ENCODE results near the gene RBM15B.

Gene RBM15B, protein sequence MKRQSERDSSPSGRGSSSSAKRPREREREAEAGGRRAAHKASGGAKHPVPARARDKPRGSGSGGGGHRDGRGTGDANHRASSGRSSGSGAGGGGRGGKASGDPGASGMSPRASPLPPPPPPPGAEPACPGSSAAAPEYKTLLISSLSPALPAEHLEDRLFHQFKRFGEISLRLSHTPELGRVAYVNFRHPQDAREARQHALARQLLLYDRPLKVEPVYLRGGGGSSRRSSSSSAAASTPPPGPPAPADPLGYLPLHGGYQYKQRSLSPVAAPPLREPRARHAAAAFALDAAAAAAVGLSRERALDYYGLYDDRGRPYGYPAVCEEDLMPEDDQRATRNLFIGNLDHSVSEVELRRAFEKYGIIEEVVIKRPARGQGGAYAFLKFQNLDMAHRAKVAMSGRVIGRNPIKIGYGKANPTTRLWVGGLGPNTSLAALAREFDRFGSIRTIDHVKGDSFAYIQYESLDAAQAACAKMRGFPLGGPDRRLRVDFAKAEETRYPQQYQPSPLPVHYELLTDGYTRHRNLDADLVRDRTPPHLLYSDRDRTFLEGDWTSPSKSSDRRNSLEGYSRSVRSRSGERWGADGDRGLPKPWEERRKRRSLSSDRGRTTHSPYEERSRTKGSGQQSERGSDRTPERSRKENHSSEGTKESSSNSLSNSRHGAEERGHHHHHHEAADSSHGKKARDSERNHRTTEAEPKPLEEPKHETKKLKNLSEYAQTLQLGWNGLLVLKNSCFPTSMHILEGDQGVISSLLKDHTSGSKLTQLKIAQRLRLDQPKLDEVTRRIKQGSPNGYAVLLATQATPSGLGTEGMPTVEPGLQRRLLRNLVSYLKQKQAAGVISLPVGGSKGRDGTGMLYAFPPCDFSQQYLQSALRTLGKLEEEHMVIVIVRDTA

GRCh38 chr3:51391075-51391565 is at the start of gene RBM15B:
RBM15B (plus strand) TSS chr3:51391285; CDS start chr3:51391400, 115 bp downstream.
- no peak within 1 kb of the TSS for H3K27ac ChIP-seq (ENCODE audit: low read length)
- peaks cover 68% of the 10 kb centered on the region for H3K36me3 ChIP-seq (ENCODE audit: control insufficient read depth, low read depth, low read length)
- no peaks in the 10 kb centered on the region for H3K27me3 ChIP-seq (ENCODE audit: control insufficient read depth, insufficient read depth, low read length)
- H3K9me3 ChIP-seq (ENCODE audit: control insufficient read depth, low read depth, low read length), result no peaks in the 10 kb centered on the region
- peak within 1 kb of the TSS; percentile 81 for H3K9ac ChIP-seq (ENCODE audit: low read length)
- H3K4me1 ChIP-seq (ENCODE audit: control insufficient read depth, low read depth, low read length), result peaks cover 14% of the 10 kb centered on the region
- peak within 1 kb of the TSS; percentile 68 for H3K4me3 ChIP-seq (ENCODE audit: low read length)

GRCh38 chr3:51343918-51344687 is 47.0 kb upstream of the RBM15B start:
- Histone ChIP-seq H3K4me1 (ENCODE audit: control insufficient read depth, low read depth, low read length) (peaks cover 4% of the 10 kb centered on the region), H3K9me3 (ENCODE audit: control insufficient read depth, low read depth, low read length) (no peaks in the 10 kb centered on the region), H3K27me3 (ENCODE audit: control insufficient read depth, insufficient read depth, low read length) (no peaks in the 10 kb centered on the region), H3K4me3 (ENCODE audit: low read length) (no peak overlapping the region), H3K9ac (ENCODE audit: low read length) (no peak overlapping the region), H3K27ac (ENCODE audit: low read length) (no peak overlapping the region), H3K36me3 (ENCODE audit: control insufficient read depth, low read depth, low read length) (no peaks in the 10 kb centered on the region)

DNA sequence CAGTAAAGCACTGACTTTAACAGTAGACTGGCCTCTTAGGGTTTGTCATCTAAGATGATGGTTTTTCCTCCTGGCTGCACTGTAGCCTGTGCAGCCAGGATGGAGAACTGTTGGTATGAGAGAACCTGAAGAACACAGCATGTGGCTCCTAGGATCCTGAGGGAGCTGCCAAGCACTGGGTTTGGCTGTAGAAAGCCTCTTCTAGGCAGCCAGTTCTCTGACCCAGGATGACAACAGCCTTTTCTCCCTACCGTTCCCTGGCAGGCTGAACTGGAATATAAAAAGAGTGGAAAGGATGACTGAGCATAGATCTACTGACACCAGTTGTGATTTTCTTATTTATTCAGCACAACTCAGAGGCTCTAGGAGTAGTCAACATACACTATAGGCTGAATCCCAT is 40.3 kb upstream of the RBM15B start:
- Histone ChIP-seq H3K9ac (ENCODE audit: low read length) (no peak overlapping the region), H3K27ac (ENCODE audit: low read length) (no peak overlapping the region), H3K36me3 (ENCODE audit: control insufficient read depth, low read depth, low read length) (no peaks in the 10 kb centered on the region), H3K4me3 (ENCODE audit: low read length) (no peak overlapping the region), H3K9me3 (ENCODE audit: control insufficient read depth, low read depth, low read length) (no peaks in the 10 kb centered on the region), H3K27me3 (ENCODE audit: control insufficient read depth, insufficient read depth, low read length) (no peaks in the 10 kb centered on the region), H3K4me1 (ENCODE audit: control insufficient read depth, low read depth, low read length) (no peaks in the 10 kb centered on the region)

- H3K9ac ChIP-seq (ENCODE audit: low read length), result no peak overlapping the region
- no peaks in the 10 kb centered on the region for H3K4me1 ChIP-seq (ENCODE audit: control insufficient read depth, low read depth, low read length)
- no peaks in the 10 kb centered on the region for H3K9me3 ChIP-seq (ENCODE audit: control insufficient read depth, low read depth, low read length)
- H3K4me3 ChIP-seq (ENCODE audit: low read length), result no peak overlapping the region
- no peaks in the 10 kb centered on the region for H3K27me3 ChIP-seq (ENCODE audit: control insufficient read depth, insufficient read depth, low read length)
- no peak overlapping the region for H3K27ac ChIP-seq (ENCODE audit: low read length)
- H3K36me3 ChIP-seq (ENCODE audit: control insufficient read depth, low read depth, low read length), result no peaks in the 10 kb centered on the region
Observed at GRCh38 chr3:51353131-51353530, 38.0 kb upstream of the RBM15B start.

DNA sequence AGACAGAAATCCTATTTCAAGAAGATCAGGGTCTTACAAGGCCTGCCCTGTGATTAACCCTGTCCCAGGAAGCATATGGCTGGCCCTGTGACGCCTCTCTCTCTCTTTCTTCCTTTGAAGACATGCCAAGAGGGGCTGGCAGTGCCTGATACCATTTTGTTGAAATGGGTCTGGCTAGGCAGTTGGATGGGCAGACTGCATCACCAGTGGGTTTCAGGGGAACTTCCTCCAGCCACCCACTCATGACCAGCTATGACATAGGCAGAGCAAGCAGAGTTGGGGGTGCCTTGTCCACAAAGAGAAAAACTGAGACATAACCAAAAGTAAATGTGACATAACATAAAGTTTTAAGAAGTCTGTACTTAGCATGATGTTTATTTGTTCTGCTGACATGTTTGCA is 37.4 kb upstream of the RBM15B start:
- H3K9me3 ChIP-seq (ENCODE audit: control insufficient read depth, low read depth, low read length), result no peaks in the 10 kb centered on the region
- no peak overlapping the region for H3K9ac ChIP-seq (ENCODE audit: low read length)
- H3K4me1 ChIP-seq (ENCODE audit: control insufficient read depth, low read depth, low read length), result no peaks in the 10 kb centered on the region
- no peak overlapping the region for H3K4me3 ChIP-seq (ENCODE audit: low read length)
- H3K36me3 ChIP-seq (ENCODE audit: control insufficient read depth, low read depth, low read length), result no peaks in the 10 kb centered on the region
- H3K27ac ChIP-seq (ENCODE audit: low read length), result no peak overlapping the region
- H3K27me3 ChIP-seq (ENCODE audit: control insufficient read depth, insufficient read depth, low read length), result no peaks in the 10 kb centered on the region

- no peaks in the 10 kb centered on the region for H3K36me3 ChIP-seq (ENCODE audit: control insufficient read depth, low read depth, low read length)
- no peak overlapping the region for H3K27ac ChIP-seq (ENCODE audit: low read length)
- no peak overlapping the region for H3K4me3 ChIP-seq (ENCODE audit: low read length)
Observed at GRCh38 chr3:51354172-51354571, 36.9 kb upstream of the RBM15B start.

GRCh38 chr3:51354731-51355615 is 36.1 kb upstream of the RBM15B start:
- no peaks in the 10 kb centered on the region for H3K27me3 ChIP-seq (ENCODE audit: control insufficient read depth, insufficient read depth, low read length)
- no peaks in the 10 kb centered on the region for H3K36me3 ChIP-seq (ENCODE audit: control insufficient read depth, low read depth, low read length)
- no peak overlapping the region for H3K4me3 ChIP-seq (ENCODE audit: low read length)
- H3K9me3 ChIP-seq (ENCODE audit: control insufficient read depth, low read depth, low read length), result no peaks in the 10 kb centered on the region
- no peak overlapping the region for H3K9ac ChIP-seq (ENCODE audit: low read length)
- H3K27ac ChIP-seq (ENCODE audit: low read length), result no peak overlapping the region
- no peaks in the 10 kb centered on the region for H3K4me1 ChIP-seq (ENCODE audit: control insufficient read depth, low read depth, low read length)

More at GRCh38 chr3:51354172-51354571, 36.9 kb upstream of the RBM15B start:
- Histone ChIP-seq H3K9ac (ENCODE audit: low read length) (no peak overlapping the region), H3K4me1 (ENCODE audit: control insufficient read depth, low read depth, low read length) (no peaks in the 10 kb centered on the region), H3K9me3 (ENCODE audit: control insufficient read depth, low read depth, low read length) (no peaks in the 10 kb centered on the region), H3K27me3 (ENCODE audit: control insufficient read depth, insufficient read depth, low read length) (no peaks in the 10 kb centered on the region)

GRCh38 chr3:51355891-51356578 is 35.0 kb upstream of the RBM15B start:
- H3K4me1 ChIP-seq (ENCODE audit: control insufficient read depth, low read depth, low read length), result no peaks in the 10 kb centered on the region
- H3K27ac ChIP-seq (ENCODE audit: low read length), result no peak overlapping the region
- no peaks in the 10 kb centered on the region for H3K9me3 ChIP-seq (ENCODE audit: control insufficient read depth, low read depth, low read length)
- no peak overlapping the region for H3K9ac ChIP-seq (ENCODE audit: low read length)
- H3K36me3 ChIP-seq (ENCODE audit: control insufficient read depth, low read depth, low read length), result no peaks in the 10 kb centered on the region
- H3K4me3 ChIP-seq (ENCODE audit: low read length), result no peak overlapping the region
- H3K27me3 ChIP-seq (ENCODE audit: control insufficient read depth, insufficient read depth, low read length), result no peaks in the 10 kb centered on the region

- H3K4me3 ChIP-seq (ENCODE audit: low read length), result no peak overlapping the region
- no peaks in the 10 kb centered on the region for H3K4me1 ChIP-seq (ENCODE audit: control insufficient read depth, low read depth, low read length)
- H3K27ac ChIP-seq (ENCODE audit: low read length), result no peak overlapping the region
- H3K9ac ChIP-seq (ENCODE audit: low read length), result no peak overlapping the region
- H3K9me3 ChIP-seq (ENCODE audit: control insufficient read depth, low read depth, low read length), result no peaks in the 10 kb centered on the region
- no peaks in the 10 kb centered on the region for H3K36me3 ChIP-seq (ENCODE audit: control insufficient read depth, low read depth, low read length)
- H3K27me3 ChIP-seq (ENCODE audit: control insufficient read depth, insufficient read depth, low read length), result no peaks in the 10 kb centered on the region
Observed at GRCh38 chr3:51357856-51358255, 33.2 kb upstream of the RBM15B start.

GRCh38 chr3:51358981-51359380 is 32.1 kb upstream of the RBM15B start:
- Histone ChIP-seq H3K9ac (ENCODE audit: low read length) (no peak overlapping the region), H3K27me3 (ENCODE audit: control insufficient read depth, insufficient read depth, low read length) (no peaks in the 10 kb centered on the region), H3K36me3 (ENCODE audit: control insufficient read depth, low read depth, low read length) (no peaks in the 10 kb centered on the region), H3K4me1 (ENCODE audit: control insufficient read depth, low read depth, low read length) (no peaks in the 10 kb centered on the region), H3K4me3 (ENCODE audit: low read length) (no peak overlapping the region), H3K9me3 (ENCODE audit: control insufficient read depth, low read depth, low read length) (no peaks in the 10 kb centered on the region), H3K27ac (ENCODE audit: low read length) (no peak overlapping the region)
